GM23338 (cell line): ENCODE measurements around the gene POLA2.

Experiments used
- CREB1 ChIP-seq: fragments of 250-450 bp; sonication (Bioruptor Pico); IDR thresholded peaks from 2 replicates; pipeline ENCODE4 v1.5.0; 2020; ENCODE audit warnings: low read depth, mild to moderate bottlenecking, moderate library complexity
- CTCF ChIP-seq, 2 experiments: fragments of 200-600 bp in 1 of 2; sonication (generic) in 1 of 2; conservative IDR thresholded peaks; 2 replicates each; pipeline versions ENCODE4 v1.5.1 to v1.6.1; 2016 to 2017; ENCODE audit warnings: antibody characterized with exemption in 2 of 2, low read depth in 2 of 2, mild to moderate bottlenecking in 2 of 2, moderate library complexity in 1 of 2
- EZH2 ChIP-seq: fragments of 200-600 bp; sonication (generic); IDR thresholded peaks from one replicate; pipeline ENCODE4 v1.8.0; 2017; ENCODE audit warnings: antibody characterized with exemption, mild to moderate bottlenecking, low read depth; ENCODE audit not compliant: unreplicated experiment
- EZH2phosphoT487 ChIP-seq: fragments of 200-600 bp; sonication (generic); IDR thresholded peaks from one replicate; pipeline ENCODE4 v1.8.1; 2018; ENCODE audit warnings: antibody characterized with exemption; ENCODE audit not compliant: unreplicated experiment
- POLR2AphosphoS5 ChIP-seq: IDR thresholded peaks from 2 replicates; pipeline ENCODE4 v1.6.1; 2016; ENCODE audit warnings: antibody characterized with exemption, low read depth
- ZNF114 ChIP-seq: fragments of 250-450 bp; sonication (Bioruptor Pico); IDR thresholded peaks from 2 replicates; pipeline ENCODE4 v1.5.0; 2020; ENCODE audit warnings: mild to moderate bottlenecking, moderate library complexity
- ZNF331 ChIP-seq: fragments of 250-450 bp; sonication (Bioruptor Pico); IDR thresholded peaks from 2 replicates; pipeline ENCODE4 v1.5.0; 2020; ENCODE audit warnings: low read depth, mild to moderate bottlenecking, moderate library complexity

- TF ChIP-seq CTCF (conservative IDR thresholded peaks at IDR 0.05; ENCODE audit: low read depth in 2 of 2) (no peak), EZH2phosphoT487 (no peak), EZH2 (no peak), ZNF331 (CRISPR knock-in tag) (no peak), CREB1 (CRISPR knock-in tag) (no peak), POLR2AphosphoS5 (no peak), ZNF114 (CRISPR knock-in tag) (no peak)
Observed at GRCh38 chr11:65278356-65278755, 16.6 kb downstream of the POLA2 start.
